ENCODE results near the gene PRKAB1. TPM values are rescaled to one million over a fixed set of nuclear protein-coding genes. Genes with fewer than 3 reads are reported as not detected.
"Not testable (repeated sequence)": the region's sequence is repeated elsewhere in the genome, so short reads cannot be mapped to it uniquely, and the experiment has no call there.

Gene PRKAB1
- total RNA-seq, 8 experiments from 2014 or later, result 24.9 to 52.4 (median 34.9) TPM

GRCh38 chr12:119644930-119645329, 23.0 kb upstream of the PRKAB1 start:
- no peak for ATAC-seq (replicated peaks in 6 of 8)
- Histone ChIP-seq H3K27ac (no peak overlapping the region), H3K4me3 (no peak overlapping the region), H3K4me1 (replicated peaks in 1 of 2) (no peaks in the 10 kb centered on the region)
- in situ Hi-C loops (cut with MboI; ENCODE audit: low pct_unique_long_range_greater_than_20kb in 2 of 9, low sequenced_read_pairs in 9 of 9, unreplicated experiment in 9 of 9), result loop anchor here in 1 of 9 experiments (10.0 kb wide), 1 partner anchor 210 kb away; no protein-coding TSS in a partner anchor
- 10 to 100% (median 82%) methylated on average over 1 to 3 of the region's 3 CpGs for WGBS, 10 experiments

- 56 to 100% (median 90%) methylated on average over 1 to 6 of the region's 7 CpGs; no CpG with 5 or more reads in 3 of the 10 experiments for WGBS, 10 experiments
- Histone ChIP-seq H3K27ac (no peak overlapping the region), H3K4me3 (no peak overlapping the region), H3K4me1 (replicated peaks in 1 of 2) (no peaks in the 10 kb centered on the region)
- in situ Hi-C loops (cut with MboI; ENCODE audit: low pct_unique_long_range_greater_than_20kb in 2 of 9, low sequenced_read_pairs in 9 of 9, unreplicated experiment in 9 of 9), result loop anchor here in 1 of 9 experiments (10.0 kb wide), 1 partner anchor 211 kb away; no protein-coding TSS in a partner anchor
- no peak for ATAC-seq (replicated peaks in 6 of 8)
Measured at GRCh38 chr12:119645535-119646059, 22.3 kb upstream of the PRKAB1 start.

DNA sequence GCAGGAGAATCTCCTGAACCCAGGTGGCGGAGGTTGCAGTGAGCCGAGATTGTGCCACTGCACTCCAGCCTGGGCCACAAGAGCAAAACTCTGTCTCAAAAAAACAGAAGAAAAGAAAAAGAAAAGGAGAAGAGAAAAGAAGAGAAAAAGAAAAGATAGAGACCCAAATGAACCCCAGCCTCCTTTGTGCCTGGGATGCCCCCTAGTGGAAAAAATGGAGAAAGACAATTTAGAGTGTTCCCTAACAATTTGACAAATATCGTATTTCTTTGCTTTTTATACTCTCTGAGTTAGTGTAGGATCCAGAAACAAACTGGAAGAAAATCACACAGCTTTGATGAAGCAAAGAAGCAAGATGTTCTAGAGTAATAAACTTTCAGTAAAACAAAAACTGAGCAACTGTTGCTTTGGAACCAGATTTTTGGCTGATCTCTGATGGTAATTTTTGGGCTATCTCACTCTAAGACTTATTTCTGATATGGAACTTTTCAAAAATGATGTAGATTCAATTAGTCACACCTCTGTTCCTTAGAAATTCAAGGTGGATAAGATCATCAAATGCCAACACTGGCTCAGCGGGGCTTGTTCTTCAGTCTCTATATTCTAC, 18.6 kb upstream of the PRKAB1 start:
- peak in 2 of 8 experiments; percentile 37 to 47 for ATAC-seq (replicated peaks in 6 of 8)
- in situ Hi-C loops (cut with MboI; ENCODE audit: low pct_unique_long_range_greater_than_20kb in 2 of 9, low sequenced_read_pairs in 9 of 9, unreplicated experiment in 9 of 9), result loop anchor here in 1 of 9 experiments (10.0 kb wide), 1 partner anchor 215 kb away; no protein-coding TSS in a partner anchor
- Histone ChIP-seq H3K4me1 (replicated peaks in 1 of 2) (no peaks in the 10 kb centered on the region), H3K27ac (no peak overlapping the region), H3K4me3 (no peak overlapping the region)
- WGBS, 10 experiments, result 0 to 83% (median 51%) methylated on average over 1 to 4 of the region's 4 CpGs

GRCh38 chr12:119652665-119653064, 15.3 kb upstream of the PRKAB1 start:
- 29 to 71% (median 60%) methylated on average over 2 to 3 of the region's 3 CpGs; no CpG with 5 or more reads in 1 of the 10 experiments for WGBS, 10 experiments
- H3K4me3 ChIP-seq, result no peak overlapping the region
- H3K27ac ChIP-seq, result no peak overlapping the region
- no peaks in the 10 kb centered on the region for H3K4me1 ChIP-seq (replicated peaks in 1 of 2)
- no peak for ATAC-seq (replicated peaks in 6 of 8)
- in situ Hi-C loops (cut with MboI; ENCODE audit: low pct_unique_long_range_greater_than_20kb in 2 of 9, low sequenced_read_pairs in 9 of 9, unreplicated experiment in 9 of 9), result loop anchor here in 1 of 9 experiments (25.0 kb wide), 1 partner anchor 1240 kb away; no protein-coding TSS in a partner anchor

DNA sequence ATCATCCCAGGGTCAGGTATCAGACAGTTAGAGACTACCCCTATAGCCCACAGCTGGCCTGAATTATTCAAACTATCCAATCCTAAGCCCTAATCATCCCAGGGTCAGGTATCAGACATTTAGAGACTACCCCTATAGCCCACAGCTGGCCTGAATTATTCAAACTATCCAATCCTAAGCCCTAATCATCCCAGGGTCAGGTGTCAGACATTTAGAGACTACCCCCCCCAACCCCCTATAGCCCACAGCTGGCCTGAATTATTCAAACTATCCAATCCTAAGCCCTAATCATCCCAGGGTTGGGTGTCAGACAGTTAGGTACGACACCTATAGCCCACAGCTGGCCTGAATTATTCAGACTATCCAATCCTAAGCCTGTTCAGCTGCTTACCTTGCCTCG, 10.9 kb upstream of the PRKAB1 start:
- not testable (repeated sequence) for H3K4me1 ChIP-seq (replicated peaks in 1 of 2); H3K27ac ChIP-seq; ATAC-seq (replicated peaks in 6 of 8); H3K4me3 ChIP-seq
- 0 to 100% (median 11%) methylated on average over 1 to 2 of the region's 2 CpGs; no CpG with 5 or more reads in 5 of the 10 experiments for WGBS, 10 experiments
- in situ Hi-C loops (cut with MboI; ENCODE audit: low pct_unique_long_range_greater_than_20kb in 2 of 9, low sequenced_read_pairs in 9 of 9, unreplicated experiment in 9 of 9), result loop anchor here in 1 of 9 experiments (25.0 kb wide), 1 partner anchor 1245 kb away; no protein-coding TSS in a partner anchor

GRCh38 chr12:119658166-119658565, 9.8 kb upstream of the PRKAB1 start:
- WGBS, 10 experiments, result 58 to 100% (median 86%) methylated on average over 2 to 6 of the region's 6 CpGs; no CpG with 5 or more reads in 2 of the 10 experiments
- ATAC-seq (replicated peaks in 6 of 8); H3K27ac ChIP-seq; H3K4me1 ChIP-seq (replicated peaks in 1 of 2); H3K4me3 ChIP-seq: not testable (repeated sequence)
- in situ Hi-C loops (cut with MboI; ENCODE audit: low pct_unique_long_range_greater_than_20kb in 2 of 9, low sequenced_read_pairs in 9 of 9, unreplicated experiment in 9 of 9), result loop anchor here in 1 of 9 experiments (25.0 kb wide), 1 partner anchor 1246 kb away; no protein-coding TSS in a partner anchor

DNA sequence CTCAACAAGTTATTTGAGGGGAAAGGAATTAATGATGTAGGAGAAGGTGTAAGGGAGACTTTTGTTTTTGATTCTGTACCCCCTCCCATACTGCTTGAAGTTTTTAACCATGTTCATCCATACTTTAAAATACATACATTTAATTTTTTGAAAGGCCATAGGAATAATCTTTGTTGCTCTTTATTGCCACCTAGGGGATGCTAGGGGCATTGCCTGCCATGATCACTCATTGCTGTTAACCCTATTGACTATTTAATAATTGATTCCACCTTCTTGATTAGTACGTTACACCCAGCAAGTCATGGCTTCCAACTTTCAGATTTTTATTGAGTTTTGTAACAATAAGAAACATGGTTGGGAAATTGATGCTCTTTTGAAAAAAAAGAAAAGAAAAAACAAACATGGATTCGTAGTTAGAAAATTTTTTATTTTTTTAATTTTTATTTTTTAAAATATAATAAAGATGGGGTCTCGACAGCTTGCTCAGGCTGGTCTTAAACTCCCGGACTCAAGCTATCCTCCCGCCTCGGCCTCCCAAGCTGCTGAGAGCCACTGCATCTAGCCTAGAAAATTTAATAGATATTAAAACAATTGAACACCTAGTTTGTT, 8.5 kb upstream of the PRKAB1 start:
- no peaks in the 10 kb centered on the region for H3K4me1 ChIP-seq (replicated peaks in 1 of 2)
- no peak overlapping the region for H3K27ac ChIP-seq
- in situ Hi-C loops (cut with MboI; ENCODE audit: low pct_unique_long_range_greater_than_20kb in 2 of 9, low sequenced_read_pairs in 9 of 9, unreplicated experiment in 9 of 9), result loop anchor here in 1 of 9 experiments (25.0 kb wide), 1 partner anchor 1247 kb away; no protein-coding TSS in a partner anchor
- H3K4me3 ChIP-seq, result no peak overlapping the region
- peak in 2 of 8 experiments; percentile 20 to 53 for ATAC-seq (replicated peaks in 6 of 8)
- WGBS, 10 experiments, result 14 to 60% (median 27%) methylated on average over 3 to 6 of the region's 6 CpGs; no CpG with 5 or more reads in 1 of the 10 experiments

GRCh38 chr12:119660076-119660475, 7.9 kb upstream of the PRKAB1 start:
- in situ Hi-C loops (cut with MboI; ENCODE audit: low pct_unique_long_range_greater_than_20kb in 2 of 9, low sequenced_read_pairs in 9 of 9, unreplicated experiment in 9 of 9), result loop anchor here in 1 of 9 experiments (25.0 kb wide), 1 partner anchor 1248 kb away; no protein-coding TSS in a partner anchor
- no peak for ATAC-seq (replicated peaks in 6 of 8)
- no peak overlapping the region for H3K4me3 ChIP-seq
- 25 to 100% (median 83%) methylated on average over 1 to 5 of the region's 5 CpGs; no CpG with 5 or more reads in 2 of the 10 experiments for WGBS, 10 experiments
- H3K27ac ChIP-seq, result no peak overlapping the region
- no peaks in the 10 kb centered on the region for H3K4me1 ChIP-seq (replicated peaks in 1 of 2)

DNA sequence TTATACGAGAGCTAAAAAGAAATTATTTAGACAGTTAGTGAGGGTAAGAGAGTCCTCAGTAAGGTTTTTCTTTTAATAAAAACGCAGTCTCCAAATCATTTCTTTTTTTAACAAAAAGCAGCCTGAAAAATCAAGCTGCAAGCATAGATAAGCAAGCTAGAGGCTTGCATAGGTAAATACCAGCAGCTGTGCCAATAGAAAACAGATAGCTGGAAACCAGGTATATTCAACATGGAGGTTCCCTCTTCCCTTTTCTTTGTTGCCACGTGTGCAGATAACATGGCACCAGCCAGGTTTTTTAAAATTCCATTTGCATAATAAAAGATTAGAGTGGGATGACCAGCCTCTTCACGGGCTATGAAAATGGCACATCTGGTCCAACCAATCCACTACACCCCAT, 6.1 kb upstream of the PRKAB1 start:
- 14 to 78% (median 57%) methylated on average over 1 to 4 of the region's 4 CpGs; no CpG with 5 or more reads in 1 of the 10 experiments for WGBS, 10 experiments
- ATAC-seq (replicated peaks in 6 of 8), result no peak
- H3K4me3 ChIP-seq, result no peak overlapping the region
- peaks cover 0 to 3% of the 10 kb centered on the region in 2 donors for H3K4me1 ChIP-seq (replicated peaks in 1 of 2)
- in situ Hi-C loops (cut with MboI; ENCODE audit: low pct_unique_long_range_greater_than_20kb in 2 of 9, low sequenced_read_pairs in 9 of 9, unreplicated experiment in 9 of 9), result loop anchor here in 1 of 9 experiments (25.0 kb wide), 1 partner anchor 1250 kb away; no protein-coding TSS in a partner anchor
- H3K27ac ChIP-seq, result no peak overlapping the region

GRCh38 chr12:119664642-119665041, 3.3 kb upstream of the PRKAB1 start:
- in situ Hi-C loops (cut with MboI; ENCODE audit: low pct_unique_long_range_greater_than_20kb in 2 of 9, low sequenced_read_pairs in 9 of 9, unreplicated experiment in 9 of 9), result loop anchor here in 1 of 9 experiments (25.0 kb wide), 1 partner anchor 1252 kb away; no protein-coding TSS in a partner anchor
- no peak for ATAC-seq (replicated peaks in 6 of 8)
- 100% methylated on average over 1 of the region's 1 CpG; no CpG with 5 or more reads in 8 of the 10 experiments for WGBS, 10 experiments
- no peak overlapping the region for H3K4me3 ChIP-seq
- peaks cover 8 to 18% of the 10 kb centered on the region in 2 donors for H3K4me1 ChIP-seq (replicated peaks in 1 of 2)
- no peak overlapping the region for H3K27ac ChIP-seq

DNA sequence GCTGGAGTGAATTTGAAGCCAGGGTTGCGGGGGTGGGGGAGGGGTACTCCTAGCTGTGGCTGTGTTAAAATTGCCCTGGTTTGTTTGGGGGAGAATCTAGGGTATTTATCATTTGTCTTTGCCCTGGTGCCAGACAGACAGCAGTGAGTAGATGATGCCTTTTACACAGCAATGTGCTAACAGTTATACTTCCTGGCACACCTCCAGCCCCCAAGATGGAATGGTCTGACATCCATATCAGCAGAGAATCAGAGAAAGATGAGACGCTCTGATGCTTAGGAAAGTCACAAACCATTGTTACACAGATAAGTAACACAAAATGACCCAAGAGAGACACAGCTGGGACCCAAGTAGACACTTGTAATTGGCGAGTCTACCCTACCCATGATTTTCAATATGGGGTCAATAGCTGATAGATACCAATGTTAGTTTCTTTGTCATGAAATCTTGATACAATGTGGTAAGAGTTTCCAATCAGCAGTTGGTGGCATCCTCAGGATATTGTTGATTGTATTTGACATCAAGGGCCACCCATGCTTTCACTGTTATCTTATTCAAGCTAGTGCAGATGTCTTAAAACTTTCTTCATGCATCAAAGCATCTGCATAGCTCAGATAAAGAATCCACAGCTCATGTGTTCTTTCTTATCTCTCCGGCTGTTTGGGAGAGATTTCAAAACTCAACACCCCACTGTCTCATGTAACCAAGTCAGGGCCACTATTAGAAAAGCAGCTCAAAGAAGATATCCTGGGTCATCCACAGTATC, 2.6 kb upstream of the PRKAB1 start:
- WGBS, 10 experiments, result 17 to 100% (median 96%) methylated on average over 1 to 4 of the region's 4 CpGs; no CpG with 5 or more reads in 2 of the 10 experiments
- in situ Hi-C loops (cut with MboI; ENCODE audit: low pct_unique_long_range_greater_than_20kb in 2 of 9, low sequenced_read_pairs in 9 of 9, unreplicated experiment in 9 of 9), result loop anchor here in 1 of 9 experiments (25.0 kb wide), 1 partner anchor 1253 kb away; no protein-coding TSS in a partner anchor
- no peak for ATAC-seq (replicated peaks in 6 of 8)
- Histone ChIP-seq H3K27ac (no peak overlapping the region), H3K4me3 (no peak overlapping the region), H3K4me1 (replicated peaks in 1 of 2) (peaks cover 12 to 21% of the 10 kb centered on the region in 2 donors)

- peaks cover 12 to 21% of the 10 kb centered on the region in 2 donors for H3K4me1 ChIP-seq (replicated peaks in 1 of 2)
- in situ Hi-C loops (cut with MboI; ENCODE audit: low pct_unique_long_range_greater_than_20kb in 2 of 9, low sequenced_read_pairs in 9 of 9, unreplicated experiment in 9 of 9), result loop anchor here in 1 of 9 experiments (25.0 kb wide), 1 partner anchor 1254 kb away; no protein-coding TSS in a partner anchor
- no peak overlapping the region for H3K27ac ChIP-seq
- no peak overlapping the region for H3K4me3 ChIP-seq
- WGBS, 10 experiments, result 38 to 100% (median 74%) methylated on average over 1 to 2 of the region's 2 CpGs; no CpG with 5 or more reads in 1 of the 10 experiments
- ATAC-seq (replicated peaks in 6 of 8), result no peak
Measured at GRCh38 chr12:119666226-119666795, 1.6 kb upstream of the PRKAB1 start.
